ENCODE measurements around the gene TRAP1.

- TF ChIP-seq CTCF (IDR thresholded peaks at IDR 0.05) (no peak), POLR2A (IDR thresholded peaks at IDR 0.05) (no peak)
Measured at GRCh38 chr16:3734084-3734757, 16.9 kb upstream of the TRAP1 start.

All from ovary (tissue), 3 donors.